ENCODE results near the gene SCN8A.
"Not testable (repeated sequence)": the region's sequence is repeated elsewhere in the genome, so short reads cannot be mapped to it uniquely, and the experiment has no call there.

SCN8A gene

GRCh38 chr12:51815571-51815970 lies 224.5 kb downstream of the SCN8A start:
- no peak for DNase-seq (ENCODE audit: low spot score)

GRCh38 chr12:51817027-51817953 lies 226.3 kb downstream of the SCN8A start:
- no peak for DNase-seq (ENCODE audit: low spot score)

GRCh38 chr12:51818086-51818485 lies 227.1 kb downstream of the SCN8A start:
- no peak for DNase-seq (ENCODE audit: low spot score)

DNA sequence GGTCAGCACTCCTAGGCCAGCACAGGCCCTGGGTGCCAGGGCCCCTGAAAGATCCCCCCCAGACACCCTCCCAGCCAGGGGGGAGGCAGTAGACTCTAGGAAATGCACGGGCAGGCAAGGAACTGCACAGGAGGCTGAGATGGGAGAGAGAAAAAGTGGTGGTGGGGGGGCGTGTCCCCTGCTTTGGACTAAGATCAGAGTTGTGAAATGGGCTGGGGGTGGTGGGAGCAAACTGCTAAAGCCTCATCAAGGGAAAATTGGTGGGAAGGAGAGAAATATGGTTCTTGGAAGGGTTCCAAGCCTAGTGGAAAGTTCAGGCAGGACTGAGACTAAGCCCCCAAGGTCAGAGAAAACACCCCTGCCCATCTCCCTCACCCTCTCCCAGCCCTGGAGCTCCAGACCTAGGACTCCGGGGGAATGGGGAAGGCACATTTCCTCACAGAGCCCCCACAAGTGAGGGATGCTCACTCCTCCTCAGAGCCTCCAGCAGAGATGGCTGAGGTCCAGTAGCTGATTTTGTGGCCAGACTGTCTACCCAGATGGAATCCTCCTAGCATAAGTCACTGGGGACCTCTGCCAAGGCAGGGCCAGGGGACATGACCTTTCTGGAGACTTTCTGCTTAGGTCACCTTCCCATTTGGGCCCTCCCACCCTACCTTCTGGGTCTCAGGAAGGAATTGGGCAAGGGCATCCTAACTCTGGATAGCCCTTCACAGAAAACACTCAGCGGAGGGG lies 227.7 kb downstream of the SCN8A start:
- DNase-seq (ENCODE audit: low spot score) = peak; percentile 83

DNA sequence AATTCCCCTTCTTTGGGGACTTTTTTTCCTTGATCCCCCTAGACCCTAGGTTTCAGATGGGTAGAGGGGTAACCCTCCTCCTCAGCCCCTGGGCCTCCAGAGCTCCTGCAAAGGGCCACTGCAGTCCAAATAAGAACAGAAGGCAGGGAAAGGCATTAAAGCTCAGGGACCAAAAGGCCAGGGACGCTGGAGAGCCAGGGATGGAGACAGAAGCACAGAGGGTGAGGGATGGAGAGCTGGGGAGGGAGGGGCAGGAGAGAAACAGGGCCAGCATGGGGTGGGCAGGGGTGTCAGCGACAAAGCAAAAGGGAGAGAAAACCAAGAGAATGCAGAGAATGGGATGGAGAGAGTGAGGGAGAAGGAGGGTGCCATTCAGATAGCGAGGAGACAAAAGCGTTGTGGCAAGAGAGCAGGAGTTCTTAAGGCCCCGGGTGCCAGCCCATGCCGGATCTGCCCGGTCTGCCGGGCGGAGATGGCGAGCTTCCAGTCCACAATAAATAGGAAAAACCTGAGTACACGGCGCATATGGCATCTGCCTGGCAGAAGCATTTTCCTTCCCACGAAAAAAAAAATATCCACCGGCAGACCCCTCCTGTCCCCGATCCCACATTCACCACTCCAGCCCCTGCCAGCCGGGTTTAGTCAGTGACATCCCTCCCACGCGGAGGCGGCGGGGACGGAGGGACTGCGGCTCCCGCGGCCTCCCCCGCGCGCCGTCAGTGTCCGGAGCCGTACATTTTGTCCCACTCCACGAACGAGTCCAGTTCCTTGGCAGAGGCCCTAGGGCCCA lies 228.9 kb downstream of the SCN8A start:
- DNase-seq (ENCODE audit: low spot score) = no peak

GRCh38 chr12:51820526-51821439 lies 229.8 kb downstream of the SCN8A start:
- DNase-seq (ENCODE audit: low spot score) = peak; percentile 84

GRCh38 chr12:51821440-51822260 lies 230.6 kb downstream of the SCN8A start:
- no peak for DNase-seq (ENCODE audit: low spot score)

- no peak for DNase-seq (ENCODE audit: low spot score)
These were observed 231.2 kb downstream of the SCN8A start for GRCh38 chr12:51822261-51822616.

GRCh38 chr12:51822956-51823355 lies 231.9 kb downstream of the SCN8A start:
- DNase-seq (ENCODE audit: low spot score) = no peak

DNA sequence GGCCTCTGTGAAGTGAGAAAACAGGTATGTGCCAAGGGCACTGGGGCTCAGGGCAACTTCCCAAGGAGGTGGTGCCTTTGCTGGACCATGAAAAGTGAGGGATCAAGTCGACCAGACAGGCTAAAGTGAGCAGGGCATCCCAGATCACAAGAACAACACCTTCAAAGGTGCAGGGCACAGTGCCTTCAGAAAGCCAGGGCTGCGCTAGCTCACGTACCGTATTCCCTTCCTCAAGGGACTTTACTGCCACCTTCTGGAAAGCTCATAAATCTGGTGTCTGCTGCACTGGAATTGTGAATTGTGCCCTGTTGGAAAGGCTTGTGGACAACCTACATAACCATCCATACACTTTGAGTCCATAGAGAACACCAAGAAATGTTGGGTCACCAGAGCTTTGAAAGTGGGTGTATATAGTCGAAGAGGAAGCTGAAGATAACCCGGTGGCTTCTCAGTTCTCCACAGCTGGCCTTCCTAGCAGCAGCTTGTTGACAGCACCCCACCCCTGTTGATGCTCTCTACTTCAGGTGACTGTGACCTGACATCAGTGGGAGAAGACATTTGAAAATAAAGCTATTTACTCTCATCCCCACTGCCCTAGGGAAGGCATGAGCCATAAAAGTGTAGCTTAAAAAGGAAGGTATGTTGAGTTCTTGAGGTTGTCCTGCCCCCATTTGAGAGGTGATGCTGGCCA lies 233.0 kb downstream of the SCN8A start:
- peak; percentile 75 for DNase-seq (ENCODE audit: low spot score)

GRCh38 chr12:51825216-51825615 lies 234.2 kb downstream of the SCN8A start:
- DNase-seq (ENCODE audit: low spot score) = no peak

- no peak for DNase-seq (ENCODE audit: low spot score)
These were observed 235.8 kb downstream of the SCN8A start for GRCh38 chr12:51826881-51827280.

GRCh38 chr12:51827925-51828818 lies 237.1 kb downstream of the SCN8A start:
- no peak for DNase-seq (ENCODE audit: low spot score)

GRCh38 chr12:51829011-51829481 lies 238.0 kb downstream of the SCN8A start:
- DNase-seq (ENCODE audit: low spot score) = no peak

GRCh38 chr12:51829641-51830040 lies 238.6 kb downstream of the SCN8A start:
- DNase-seq (ENCODE audit: low spot score) = no peak

DNA sequence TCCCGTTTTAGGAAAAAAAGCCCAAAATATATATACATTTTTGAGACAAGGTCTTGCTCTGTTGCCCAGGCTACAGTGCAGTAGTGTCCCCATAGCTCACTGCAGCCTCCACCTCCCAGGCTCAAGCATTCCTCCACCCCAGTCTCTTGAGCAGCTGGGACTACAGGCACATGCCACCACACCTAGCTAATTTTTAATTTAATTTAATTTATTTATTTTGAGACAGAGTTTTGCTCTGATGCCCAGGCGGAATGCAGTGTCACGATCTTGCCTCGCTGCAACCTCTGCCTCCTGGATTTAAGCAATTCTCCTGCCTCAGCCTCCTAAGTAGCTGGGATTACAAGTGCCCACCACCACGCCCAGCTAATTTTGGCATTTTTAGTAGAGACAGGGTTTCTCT lies 240.8 kb downstream of the SCN8A start:
- not testable (repeated sequence) for DNase-seq (ENCODE audit: low spot score)

DNA sequence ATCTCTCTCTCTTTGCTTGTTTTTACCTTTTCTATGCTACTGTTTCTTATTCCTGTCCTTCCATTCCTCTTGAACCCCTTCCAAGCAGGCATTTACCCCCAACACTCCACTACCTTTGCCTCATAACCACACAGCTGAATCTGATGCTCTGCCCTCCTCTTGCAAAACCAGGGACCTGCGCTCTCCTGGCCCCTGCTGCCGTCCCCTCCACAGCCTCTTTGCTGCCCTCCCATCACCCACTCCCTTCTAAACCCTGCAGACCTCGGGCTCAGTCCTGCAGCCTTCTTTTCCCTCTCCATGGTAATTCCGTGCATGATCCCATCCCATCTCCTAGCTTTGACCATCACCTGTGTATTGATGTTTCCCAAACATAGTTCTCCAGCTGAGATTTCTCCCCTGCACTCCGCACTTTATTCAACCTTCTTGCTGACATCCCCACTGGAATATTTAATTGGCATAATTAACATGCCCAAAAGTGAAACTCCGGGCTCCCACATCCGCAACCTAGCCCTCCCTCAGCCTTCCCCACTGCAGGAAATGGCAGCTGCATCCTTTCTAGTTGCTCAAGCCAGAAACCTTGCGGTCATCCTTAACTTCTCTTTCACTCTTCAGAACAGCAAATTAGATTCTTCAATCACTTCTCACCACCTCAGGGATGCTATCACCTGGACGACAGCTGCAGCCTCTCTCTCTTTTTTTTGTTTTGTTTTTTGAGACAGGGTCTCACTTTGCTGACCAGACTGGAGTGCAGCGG lies 241.5 kb downstream of the SCN8A start:
- no peak for DNase-seq (ENCODE audit: low spot score)
